Measurements from ENCODE around the gene ADGRL3.

DNA sequence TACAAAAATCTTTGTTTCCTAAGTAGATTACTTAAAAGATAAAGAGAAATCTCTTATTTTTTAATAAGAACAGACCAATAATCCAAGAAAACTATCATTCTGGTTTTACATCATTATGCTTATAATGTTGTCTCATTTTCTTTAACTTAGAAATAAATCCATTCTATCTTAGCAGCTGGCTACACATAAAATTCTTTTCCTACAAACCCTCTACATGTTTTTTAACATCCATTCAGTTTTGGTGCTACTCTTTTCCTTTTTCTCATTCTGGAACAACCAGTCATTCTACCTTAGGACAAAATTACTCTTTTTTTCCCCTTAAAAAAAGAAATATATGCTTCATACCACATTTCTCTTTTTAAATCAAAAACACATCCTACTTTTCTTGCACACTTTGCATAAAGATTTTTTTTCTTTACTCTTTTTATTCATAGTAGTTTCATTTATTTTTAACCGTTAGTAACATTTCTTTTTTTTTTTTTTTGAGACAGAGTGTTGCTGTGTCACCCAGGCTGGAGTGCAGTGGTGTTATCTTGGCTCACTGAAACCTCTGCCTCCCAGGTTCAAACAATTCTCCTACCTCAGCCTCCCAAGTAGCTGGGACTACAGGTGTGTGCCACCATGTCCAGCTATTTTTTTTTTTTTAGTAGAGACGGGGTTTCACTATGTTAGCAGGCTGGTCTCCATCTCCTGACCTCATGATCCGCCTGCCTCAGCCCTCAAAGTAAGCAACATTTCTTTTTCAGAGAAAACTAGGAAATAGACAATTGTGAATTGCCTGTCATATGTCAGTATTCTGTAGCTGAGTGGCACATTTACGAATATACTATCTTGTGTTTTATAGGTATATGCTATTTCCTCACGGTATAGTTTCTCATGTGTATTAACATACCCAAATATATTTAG lies 562.8 kb downstream of the ADGRL3 start:
- no peak for TF ChIP-seq ZFP30 (CRISPR knock-in tag; IDR thresholded peaks at IDR 0.05)
- TF ChIP-seq BACH2 (CRISPR knock-in tag; IDR thresholded peaks at IDR 0.05; ENCODE audit: borderline replicate concordance): no peak
- TF ChIP-seq TOX (CRISPR knock-in tag; IDR thresholded peaks at IDR 0.05; ENCODE audit: borderline replicate concordance): no peak
- TF ChIP-seq RARB (CRISPR knock-in tag; IDR thresholded peaks at IDR 0.05): no peak
- TF ChIP-seq ZC3H10 (CRISPR knock-in tag; IDR thresholded peaks at IDR 0.05): no peak
- TF ChIP-seq PATZ1 (CRISPR knock-in tag; IDR thresholded peaks at IDR 0.05; ENCODE audit: borderline replicate concordance): no peak
- no peak for TF ChIP-seq CREB5 (CRISPR knock-in tag; IDR thresholded peaks at IDR 0.05; ENCODE audit: low read depth)
- TF ChIP-seq, protein P1, sequence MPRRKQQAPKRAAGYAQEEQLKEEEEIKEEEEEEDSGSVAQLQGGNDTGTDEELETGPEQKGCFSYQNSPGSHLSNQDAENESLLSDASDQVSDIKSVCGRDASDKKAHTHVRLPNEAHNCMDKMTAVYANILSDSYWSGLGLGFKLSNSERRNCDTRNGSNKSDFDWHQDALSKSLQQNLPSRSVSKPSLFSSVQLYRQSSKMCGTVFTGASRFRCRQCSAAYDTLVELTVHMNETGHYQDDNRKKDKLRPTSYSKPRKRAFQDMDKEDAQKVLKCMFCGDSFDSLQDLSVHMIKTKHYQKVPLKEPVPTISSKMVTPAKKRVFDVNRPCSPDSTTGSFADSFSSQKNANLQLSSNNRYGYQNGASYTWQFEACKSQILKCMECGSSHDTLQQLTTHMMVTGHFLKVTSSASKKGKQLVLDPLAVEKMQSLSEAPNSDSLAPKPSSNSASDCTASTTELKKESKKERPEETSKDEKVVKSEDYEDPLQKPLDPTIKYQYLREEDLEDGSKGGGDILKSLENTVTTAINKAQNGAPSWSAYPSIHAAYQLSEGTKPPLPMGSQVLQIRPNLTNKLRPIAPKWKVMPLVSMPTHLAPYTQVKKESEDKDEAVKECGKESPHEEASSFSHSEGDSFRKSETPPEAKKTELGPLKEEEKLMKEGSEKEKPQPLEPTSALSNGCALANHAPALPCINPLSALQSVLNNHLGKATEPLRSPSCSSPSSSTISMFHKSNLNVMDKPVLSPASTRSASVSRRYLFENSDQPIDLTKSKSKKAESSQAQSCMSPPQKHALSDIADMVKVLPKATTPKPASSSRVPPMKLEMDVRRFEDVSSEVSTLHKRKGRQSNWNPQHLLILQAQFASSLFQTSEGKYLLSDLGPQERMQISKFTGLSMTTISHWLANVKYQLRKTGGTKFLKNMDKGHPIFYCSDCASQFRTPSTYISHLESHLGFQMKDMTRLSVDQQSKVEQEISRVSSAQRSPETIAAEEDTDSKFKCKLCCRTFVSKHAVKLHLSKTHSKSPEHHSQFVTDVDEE (CRISPR knock-in tag; IDR thresholded peaks at IDR 0.05): no peak
- no peak for TF ChIP-seq ZNF70 (CRISPR knock-in tag; IDR thresholded peaks at IDR 0.05)
